GM06990 (cell line): ENCODE data around the gene CTDSP2.

Experiments used
- DNase-seq: peaks from one replicate; pipeline ENCODE4 v3.0.0-alpha.2; 2011; ENCODE audit not compliant: insufficient read length; ENCODE audit errors: extremely low read depth
- H3K27me3 ChIP-seq: replicated peaks from 2 replicates; pipeline ENCODE4 v1.6.0; 2011; ENCODE audit warnings: low read length; ENCODE audit not compliant: control insufficient read depth, insufficient read depth
- H3K36me3 ChIP-seq: 2 replicates; pipeline ENCODE4 v1.5.1; 2011; ENCODE audit warnings: low read length; ENCODE audit not compliant: control insufficient read depth, insufficient read depth
- H3K4me3 ChIP-seq: replicated peaks from 2 replicates; pipeline ENCODE4 v1.5.1; 2011; ENCODE audit warnings: low read depth, mild to moderate bottlenecking, control low read depth, low read length
- CTCF ChIP-seq: IDR thresholded peaks from 2 replicates; pipeline ENCODE4 v1.5.1; 2011; ENCODE audit warnings: low read length, control low read depth, mild to moderate bottlenecking, inconsistent platforms; ENCODE audit not compliant: insufficient read depth, poor library complexity, severe bottlenecking

CTDSP2 gene

GRCh38 chr12:57806677-57807076 is 39.9 kb downstream of the CTDSP2 start:
- TF ChIP-seq CTCF = no peak
- no peak for DNase-seq
- peaks cover 5% of the 10 kb centered on the region for H3K36me3 ChIP-seq
- no peaks in the 10 kb centered on the region for H3K27me3 ChIP-seq
- no peak overlapping the region for H3K4me3 ChIP-seq

GRCh38 chr12:57803319-57803893 is 43.1 kb downstream of the CTDSP2 start:
- Histone ChIP-seq H3K4me3 (no peak overlapping the region), H3K36me3 (peaks cover 5% of the 10 kb centered on the region), H3K27me3 (no peaks in the 10 kb centered on the region)
- TF ChIP-seq CTCF = peak; percentile 79
- DNase-seq = no peak

GRCh38 chr12:57802607-57803006 is 43.9 kb downstream of the CTDSP2 start:
- no peak for DNase-seq
- H3K4me3 ChIP-seq = no peak overlapping the region
- peaks cover under 1% of the 10 kb centered on the region for H3K36me3 ChIP-seq
- TF ChIP-seq CTCF = no peak
- H3K27me3 ChIP-seq = no peaks in the 10 kb centered on the region

- TF ChIP-seq CTCF = no peak
- no peak for DNase-seq
- Histone ChIP-seq H3K4me3 (no peak overlapping the region), H3K36me3 (no peaks in the 10 kb centered on the region; the same call in none of the 2 replicates), H3K27me3 (no peaks in the 10 kb centered on the region)
Observed at GRCh38 chr12:57800965-57801364, 45.6 kb downstream of the CTDSP2 start.

GRCh38 chr12:57797933-57798332 is 48.6 kb downstream of the CTDSP2 start:
- TF ChIP-seq CTCF = no peak
- DNase-seq = no peak
- Histone ChIP-seq H3K4me3 (no peak overlapping the region), H3K36me3 (peaks cover 3% of the 10 kb centered on the region), H3K27me3 (no peaks in the 10 kb centered on the region)

- peaks cover 4% of the 10 kb centered on the region for H3K36me3 ChIP-seq
Observed at GRCh38 chr12:57796996-57797395, 49.5 kb downstream of the CTDSP2 start.

More at GRCh38 chr12:57796996-57797395, 49.5 kb downstream of the CTDSP2 start:
- Histone ChIP-seq H3K27me3 (no peaks in the 10 kb centered on the region), H3K4me3 (no peak overlapping the region)
- no peak for TF ChIP-seq CTCF
- no peak for DNase-seq
